ENCODE measurements around the gene TXNDC11.

Gene TXNDC11

DNA sequence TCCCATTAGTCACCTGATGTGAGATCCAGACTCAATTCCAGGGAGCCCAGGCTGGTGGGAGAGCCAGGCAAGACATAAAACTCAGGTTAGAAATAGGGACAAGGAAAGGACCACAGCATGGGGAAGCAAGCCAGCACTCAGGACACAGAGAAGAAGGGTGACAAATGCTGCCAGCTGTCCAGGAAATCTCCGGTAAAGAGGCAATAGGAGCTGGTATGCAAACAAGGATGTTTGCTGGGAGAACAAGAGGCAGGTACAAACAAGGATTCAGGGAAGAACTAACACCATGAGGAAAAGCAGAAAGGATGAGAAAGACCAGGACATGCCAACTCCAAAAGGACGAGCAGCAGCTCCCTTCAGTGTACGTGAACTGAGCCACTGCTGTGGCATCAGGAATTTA, 10.2 kb upstream of the TXNDC11 start:
- peak; percentile 27 to 66 for DNase-seq

DNA sequence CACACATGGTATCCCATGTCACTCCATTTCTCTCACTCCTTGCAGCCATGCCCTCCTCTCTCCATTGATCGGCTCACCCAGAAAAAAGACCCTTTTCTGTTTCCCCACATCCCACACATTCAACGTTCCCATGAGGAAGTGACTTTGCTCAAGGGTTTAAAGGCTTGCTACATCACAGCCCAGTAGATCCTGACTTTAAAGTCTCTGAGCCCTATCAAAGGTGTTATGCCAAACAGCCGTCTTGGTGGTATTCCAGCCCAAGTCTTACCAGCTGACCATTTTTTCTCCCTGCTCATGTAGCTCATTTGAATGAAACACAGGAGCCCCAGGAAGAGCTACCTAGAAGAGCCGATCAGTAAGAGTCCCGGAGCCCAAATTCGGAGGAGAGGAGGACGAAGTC, 7.4 kb upstream of the TXNDC11 start:
- no peak for DNase-seq

DNA sequence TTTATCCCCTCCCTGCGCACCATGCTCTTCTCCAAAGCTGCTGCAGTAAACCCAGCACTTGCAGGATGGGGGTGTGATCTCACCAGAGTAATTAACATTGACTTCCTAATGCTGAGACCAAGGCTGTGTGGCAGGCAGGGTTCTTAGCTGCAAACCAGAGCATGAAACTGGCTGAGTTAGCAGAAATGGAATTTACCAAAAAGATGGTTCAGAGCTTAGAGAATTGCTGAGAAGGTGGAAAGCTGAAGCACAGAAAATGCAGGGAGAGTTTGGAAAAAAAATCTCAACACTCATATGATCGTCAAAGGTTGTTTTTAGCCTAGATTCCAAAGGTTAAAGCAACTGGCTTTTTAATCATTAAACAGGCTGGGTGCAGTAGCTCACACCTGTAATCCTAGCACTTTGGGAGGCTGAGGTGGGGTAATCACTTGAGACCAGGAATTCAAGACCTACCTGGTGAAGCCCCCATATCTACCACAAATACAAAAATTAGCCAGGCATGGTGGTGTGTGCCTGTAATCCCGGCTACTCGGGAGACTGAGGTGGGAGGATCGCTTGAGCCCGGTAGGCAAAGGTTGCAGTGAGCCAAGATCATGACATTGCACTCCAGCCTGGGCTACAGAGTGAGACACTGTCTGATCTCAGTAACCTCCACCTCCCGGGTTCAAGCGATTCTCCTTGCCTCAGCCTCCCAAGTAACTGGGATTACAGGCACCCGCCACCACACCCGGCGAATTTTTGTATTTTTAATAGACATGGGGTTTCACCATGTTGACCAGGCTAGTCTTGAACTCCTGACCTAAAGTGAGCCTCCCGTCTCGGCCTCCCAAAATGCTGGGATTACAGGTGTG, 6.0 kb upstream of the TXNDC11 start:
- no peak for DNase-seq

DNA sequence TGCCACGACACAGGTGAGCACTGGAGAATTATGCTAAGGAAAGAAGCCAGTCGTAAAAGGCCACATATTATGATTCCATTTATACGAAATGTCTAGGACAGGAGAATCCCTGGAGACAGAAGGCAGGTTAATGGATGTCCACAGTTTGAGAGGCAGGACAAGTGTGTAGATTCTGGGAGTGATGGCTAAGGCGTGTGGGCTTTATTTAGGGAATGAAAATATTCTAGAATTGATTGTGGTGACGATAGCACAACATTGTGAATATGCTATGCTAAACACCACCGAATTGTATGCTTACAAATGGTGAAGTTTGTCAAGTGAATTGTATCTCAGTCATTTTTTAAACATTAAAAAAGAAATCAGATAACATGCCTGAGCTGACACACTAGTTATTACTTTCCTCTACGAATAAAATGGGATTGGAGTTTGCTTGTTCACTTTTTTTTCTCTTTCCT, 5.3 kb upstream of the TXNDC11 start:
- no peak for DNase-seq

DNA sequence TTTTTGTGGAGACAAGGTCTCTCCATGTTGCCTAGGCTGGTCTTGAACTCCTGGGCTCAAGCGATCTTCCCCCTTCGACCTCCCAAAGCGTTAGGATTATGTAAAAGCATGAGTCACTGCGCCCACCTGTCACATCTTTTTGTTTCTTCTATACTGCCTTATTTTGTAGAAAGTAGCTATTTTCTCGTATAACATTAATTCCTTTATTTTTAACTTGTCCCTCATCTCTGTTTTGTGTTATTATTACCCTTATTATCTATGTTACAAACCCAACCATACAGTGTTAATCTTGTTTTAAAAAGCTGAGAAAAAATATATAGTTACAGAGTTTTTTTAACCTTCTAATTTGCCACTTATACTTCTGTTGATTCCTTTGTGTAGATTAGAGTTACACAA, 1.4 kb upstream of the TXNDC11 start:
- peak; percentile 10 to 35 for DNase-seq

DNA sequence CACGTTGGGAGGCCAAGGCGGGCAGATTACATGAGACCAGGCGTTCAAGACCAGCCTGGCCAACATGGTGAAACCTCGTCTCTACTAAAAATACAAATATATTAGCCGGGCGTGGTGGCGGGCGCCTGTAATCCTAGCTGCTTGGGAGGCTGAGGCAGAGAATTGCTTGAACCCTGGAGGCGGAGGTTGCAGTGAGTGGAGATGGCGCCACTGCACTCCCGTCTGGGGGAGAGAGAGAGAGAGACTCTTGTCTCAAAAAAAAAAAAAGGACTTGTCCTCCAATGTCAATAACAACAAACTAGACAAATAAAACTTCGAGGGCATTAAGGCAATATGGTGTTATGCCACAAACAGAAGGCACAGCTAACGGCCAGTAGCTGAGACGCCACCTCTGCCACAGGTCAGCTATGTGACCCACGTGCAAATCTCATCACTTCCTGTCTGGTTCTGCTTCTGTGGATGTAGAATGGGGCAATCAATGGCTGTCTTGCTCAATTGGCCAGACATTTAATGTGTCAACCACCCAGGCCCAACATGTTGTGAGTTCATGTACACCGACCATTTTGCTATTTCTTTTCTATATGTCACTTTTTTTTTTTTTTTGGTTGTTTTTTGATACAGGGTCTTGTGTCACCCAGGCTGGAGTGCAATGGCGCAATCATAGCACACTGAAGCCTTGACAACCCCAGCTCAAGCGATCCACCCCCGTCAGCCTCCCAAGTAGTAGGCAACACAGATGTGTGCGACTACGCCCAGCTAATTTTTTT, 834 bp upstream of the TXNDC11 start:
- DNase-seq, result peak in 1 of 2 experiments; percentile 36

DNA sequence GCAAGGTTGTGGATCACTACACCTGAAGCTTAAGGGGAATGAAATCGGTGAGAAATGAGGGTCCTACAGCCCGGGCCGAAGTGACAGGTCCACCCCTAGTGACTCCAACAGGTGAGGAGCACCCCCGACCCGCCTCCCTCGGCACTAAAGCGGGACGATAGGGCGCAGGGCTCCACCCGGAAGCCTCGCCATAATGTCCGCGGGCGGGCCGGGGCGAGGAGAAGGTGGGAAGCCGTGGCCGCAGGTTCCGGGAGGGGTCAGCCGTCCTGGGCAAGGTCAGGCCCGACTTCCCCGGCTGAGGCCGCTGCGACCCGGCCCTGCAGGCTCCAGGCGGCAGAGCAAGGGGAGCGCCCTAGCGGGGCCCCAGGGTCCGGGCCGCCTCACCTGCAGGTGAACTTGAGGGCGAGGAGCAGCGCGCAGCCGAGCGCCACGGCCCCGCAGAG, 543 bp downstream of the TXNDC11 start:
- DNase-seq, result peak in 1 of 2 experiments; percentile 41

DNA sequence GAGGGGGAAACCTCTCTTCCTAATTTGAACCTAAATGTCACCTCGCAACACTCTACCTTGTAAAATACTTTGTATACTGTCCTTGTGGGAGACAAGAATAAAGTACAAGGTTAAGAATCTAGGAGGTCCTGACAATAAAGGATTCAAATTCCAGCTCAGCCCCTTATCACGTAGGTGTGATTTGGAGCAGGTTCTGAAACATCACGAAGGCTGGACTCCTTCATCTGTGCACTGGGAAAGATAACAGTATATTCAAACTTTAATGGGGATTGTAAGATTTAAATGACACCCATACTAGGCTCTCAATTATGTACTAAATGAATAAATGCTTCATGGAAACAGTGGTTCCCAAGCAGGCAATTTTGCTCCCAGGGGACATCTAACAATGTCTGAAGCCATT, 2.1 kb downstream of the TXNDC11 start:
- no peak for DNase-seq

DNA sequence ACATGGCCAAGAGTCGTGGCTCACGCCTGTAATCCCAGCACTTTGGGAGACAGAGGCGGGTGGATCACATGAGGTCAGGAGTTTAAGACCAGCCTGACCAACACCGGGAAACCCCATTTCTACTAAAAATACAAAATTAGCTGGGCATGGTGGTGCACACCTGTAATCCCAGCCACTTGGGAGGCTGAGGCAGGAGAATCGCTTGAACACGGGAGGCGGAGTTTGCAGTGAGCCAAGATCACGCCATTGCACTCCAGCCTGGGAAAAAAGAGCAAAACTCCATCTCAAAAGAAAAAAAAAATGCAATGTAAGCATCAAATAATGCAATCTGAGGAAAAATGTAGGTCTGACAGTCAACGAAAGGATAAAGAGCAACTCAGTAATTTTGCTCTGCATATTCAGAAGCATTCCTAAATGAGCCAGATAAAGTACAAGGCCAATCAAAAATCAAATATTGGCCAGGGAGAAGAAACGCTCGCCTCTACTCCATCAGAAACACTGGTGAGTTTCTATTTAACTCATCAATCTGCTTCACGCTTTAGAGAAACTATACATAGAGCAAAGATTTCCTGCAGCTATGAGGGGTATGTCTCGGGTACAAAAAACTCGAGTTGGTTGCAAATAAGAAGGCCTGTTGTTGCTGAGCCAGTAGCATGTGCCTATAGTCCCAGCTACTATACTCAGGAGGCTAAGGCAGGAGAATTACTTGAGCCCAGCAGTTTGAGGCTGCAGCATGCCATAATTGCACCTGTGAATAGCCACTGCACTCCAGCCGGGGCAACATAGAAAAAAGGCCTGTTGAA, 3.7 kb downstream of the TXNDC11 start:
- DNase-seq, result no peak

DNA sequence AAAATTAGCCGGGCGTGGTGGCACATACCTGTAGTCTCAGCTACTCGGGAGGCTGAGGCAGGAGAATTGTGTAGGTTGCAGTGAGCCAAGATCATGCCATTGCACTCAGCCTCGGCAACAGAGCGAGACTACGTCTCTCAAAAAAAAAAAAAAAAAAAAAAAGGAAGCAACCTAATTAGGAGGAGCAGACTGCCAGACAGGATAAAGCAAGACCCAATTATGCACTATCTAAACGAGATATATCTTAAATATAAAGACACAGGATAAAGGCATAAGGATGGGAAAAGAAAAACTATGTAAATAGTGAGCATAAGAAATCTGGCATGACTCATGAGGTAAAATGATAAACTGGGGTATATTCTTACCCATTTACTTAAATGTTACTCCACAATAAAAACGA, 4.9 kb downstream of the TXNDC11 start:
- no peak for DNase-seq

DNA sequence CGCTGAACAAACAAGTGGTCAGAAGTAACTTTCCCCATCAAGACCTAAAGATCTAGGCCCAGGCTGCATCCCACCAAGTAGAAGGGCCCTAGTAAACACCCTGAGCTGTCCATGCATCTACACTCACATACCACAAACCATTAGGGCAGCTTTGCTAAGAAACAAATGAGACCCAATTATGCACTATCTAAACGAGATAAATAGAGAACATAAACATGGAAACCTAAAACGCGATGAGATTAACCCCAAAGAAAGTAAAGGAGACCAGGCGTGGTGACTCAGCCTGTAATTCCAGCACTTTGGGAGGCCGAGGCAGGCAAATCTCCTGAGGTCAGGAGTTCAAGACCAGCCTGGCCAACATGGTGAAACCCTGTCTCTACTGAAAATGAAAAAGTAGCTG, 5.8 kb downstream of the TXNDC11 start:
- no peak for DNase-seq

DNA sequence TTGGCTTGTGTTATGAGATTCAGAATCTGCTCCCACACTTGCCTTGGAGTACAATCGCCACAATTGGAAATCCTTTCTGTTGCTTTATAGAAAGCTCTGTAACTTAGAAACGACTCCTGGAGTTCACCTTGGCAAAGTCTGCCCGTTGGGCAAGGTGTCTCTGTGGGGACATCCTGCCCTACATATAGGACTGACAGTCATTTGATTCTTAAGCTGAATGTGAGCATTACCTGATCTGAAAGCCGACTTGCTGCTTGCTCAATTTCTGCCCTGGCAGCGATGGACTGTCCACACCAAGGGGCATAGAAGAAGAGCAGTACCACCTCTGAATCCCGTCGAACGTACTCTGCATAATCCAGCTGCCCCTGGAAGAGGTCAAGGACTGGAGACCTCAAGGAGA, 6.9 kb downstream of the TXNDC11 start:
- DNase-seq, result no peak

DNA sequence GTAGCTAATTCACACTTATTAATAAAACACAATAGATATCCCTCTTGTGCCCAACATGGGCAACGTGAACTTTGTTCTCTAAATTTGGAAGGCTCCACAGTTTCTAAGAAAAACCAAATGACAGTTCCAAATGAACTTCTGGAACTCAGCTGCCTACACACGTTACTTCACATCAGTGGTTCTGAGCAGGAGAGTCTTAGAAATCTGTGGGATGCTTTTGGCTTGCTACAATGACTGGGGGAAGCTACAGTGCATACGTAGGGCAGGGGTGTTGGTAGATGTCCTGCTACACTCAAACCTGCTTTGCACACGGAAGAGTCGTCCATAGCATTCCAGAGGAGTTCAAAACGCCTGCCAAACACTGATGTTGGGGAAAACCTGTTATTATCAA, 8.0 kb downstream of the TXNDC11 start:
- no peak for DNase-seq

DNA sequence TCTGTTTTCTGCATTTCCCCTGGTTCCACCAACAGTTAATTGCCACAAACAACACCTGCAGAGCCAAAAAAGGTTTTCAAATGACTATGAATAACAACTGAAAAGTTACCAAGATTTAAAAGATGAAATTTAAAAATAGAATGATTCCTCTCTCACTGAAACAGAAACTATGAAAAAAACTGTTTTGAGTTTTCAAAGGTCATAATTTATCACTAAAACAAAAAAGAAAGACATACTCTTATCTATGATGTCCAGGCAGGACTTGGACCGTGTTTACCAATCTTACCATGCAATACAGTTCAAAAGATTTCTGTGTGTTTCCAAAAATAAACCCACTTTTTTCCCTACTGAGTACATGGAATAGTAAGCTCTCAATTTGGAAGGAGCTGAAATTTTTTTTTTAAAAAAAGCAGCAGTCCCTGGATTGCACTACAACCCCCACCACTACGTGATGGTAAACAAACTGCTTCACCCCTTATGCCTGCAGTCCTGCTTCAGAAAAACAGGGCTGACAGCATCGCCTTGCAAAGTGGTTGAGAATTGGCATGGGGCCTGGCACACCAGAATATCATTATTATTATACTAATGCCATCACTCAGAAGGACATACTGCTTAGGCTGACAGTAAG, 8.5 kb downstream of the TXNDC11 start:
- DNase-seq, result no peak

DNA sequence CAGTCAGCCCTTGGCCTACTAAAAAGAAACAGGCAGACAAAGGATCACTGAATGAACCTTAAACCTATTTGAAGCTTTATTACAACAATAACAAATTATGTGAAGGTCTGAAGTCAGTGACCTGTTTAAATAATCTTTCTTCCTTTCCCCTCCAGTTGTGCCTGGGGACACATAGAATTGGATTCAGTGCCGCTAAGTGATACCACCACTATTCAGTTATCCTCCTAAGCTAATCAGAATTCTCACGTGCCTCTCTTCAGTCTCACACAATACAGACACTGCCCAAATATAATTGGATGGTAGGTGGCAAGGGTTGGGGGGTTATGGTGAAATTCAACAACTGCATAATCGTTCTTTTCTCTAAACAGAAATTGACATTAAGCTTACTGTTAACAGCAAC, 11.4 kb downstream of the TXNDC11 start:
- no peak for DNase-seq

DNA sequence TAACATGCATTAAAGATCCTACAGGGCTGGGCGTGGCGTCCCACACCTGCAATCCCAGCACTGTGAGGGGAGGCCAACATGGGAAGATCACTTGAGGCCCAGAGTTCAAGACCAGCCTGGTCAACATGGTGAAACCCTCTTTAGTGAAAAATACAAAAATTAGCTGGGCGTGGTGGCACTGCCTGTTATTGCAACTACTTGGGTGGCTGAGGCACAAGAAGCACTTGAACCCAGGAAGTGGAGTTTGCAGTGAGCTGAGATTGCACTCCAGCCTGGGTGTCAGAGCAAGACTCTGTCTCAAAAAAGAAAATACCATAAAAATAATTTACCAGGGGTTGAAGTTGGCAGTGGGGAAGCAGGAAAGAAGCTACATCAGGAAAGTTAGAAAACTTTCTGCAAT, 12.9 kb downstream of the TXNDC11 start:
- DNase-seq, result no peak

DNA sequence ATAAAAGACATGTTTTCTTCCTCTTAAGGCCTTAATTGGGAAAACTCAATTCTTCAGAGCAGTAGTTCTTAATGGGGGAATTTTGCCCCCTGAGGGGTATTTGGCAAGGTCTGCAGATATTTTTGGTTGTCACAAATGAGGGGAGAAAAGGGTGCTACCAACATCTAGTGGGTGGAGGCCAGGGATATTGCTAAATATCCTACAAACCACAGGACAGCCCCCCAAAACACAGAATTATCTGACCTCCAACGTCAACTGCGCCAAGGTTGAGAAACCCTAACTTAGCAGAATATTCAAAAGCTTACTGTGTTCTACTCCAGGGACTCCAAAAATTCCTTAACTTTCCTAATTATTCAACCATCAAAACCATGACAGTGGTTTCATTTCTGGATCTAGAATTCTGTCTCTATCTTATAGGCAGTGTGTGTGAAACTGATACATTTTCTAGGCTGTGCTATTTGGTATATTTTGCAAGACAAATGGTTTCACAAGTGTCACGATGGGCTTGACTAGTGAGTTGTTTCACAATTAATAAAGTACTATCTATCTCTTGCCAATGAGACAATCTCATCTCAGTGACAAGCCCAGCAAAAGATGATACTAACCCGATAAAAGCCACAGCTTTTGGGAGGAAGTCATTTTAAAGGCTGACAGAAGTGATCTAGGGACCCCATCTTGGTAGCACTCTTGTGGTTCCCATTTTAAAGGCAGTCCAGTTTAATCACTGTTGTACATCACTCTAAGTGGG, 14.7 kb downstream of the TXNDC11 start:
- DNase-seq, result no peak

DNA sequence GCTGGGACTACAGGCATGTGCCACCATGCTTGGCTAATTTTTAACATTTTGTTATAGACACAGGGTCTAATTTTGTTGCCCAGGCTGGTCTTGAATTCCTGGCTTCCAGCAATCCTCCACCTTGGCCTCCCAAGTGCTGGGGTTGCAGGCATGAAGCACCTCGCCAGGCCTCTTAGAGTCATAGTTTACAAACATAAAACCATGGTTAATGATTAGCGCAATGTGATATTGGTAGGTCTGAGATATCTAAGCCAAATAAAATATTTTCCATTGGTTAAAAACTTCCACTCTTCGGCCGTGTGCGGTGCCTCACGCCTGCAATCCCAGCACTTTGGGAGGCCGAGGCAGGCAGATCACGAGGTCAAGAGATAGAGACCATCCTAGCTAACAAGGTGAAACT, 16.6 kb downstream of the TXNDC11 start:
- no peak for DNase-seq

DNA sequence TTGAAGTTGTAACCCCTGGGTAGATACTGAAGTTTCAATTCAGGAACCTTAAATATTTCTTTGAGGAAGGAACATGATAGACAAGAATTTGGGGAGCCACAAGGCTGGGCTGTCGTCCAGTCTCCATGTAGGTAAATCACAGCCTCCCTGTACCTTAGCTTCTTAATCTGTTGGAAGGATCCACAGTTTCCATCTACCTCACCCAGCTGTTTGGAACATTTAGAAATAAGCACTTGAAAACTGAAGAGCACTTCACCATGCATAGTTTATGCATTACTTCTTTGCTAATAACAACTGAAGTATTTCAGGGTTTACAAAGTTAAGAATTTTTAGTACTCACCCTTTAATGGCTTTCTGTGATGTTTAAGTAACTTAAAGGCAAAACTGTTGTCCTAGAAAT, 17.2 kb downstream of the TXNDC11 start:
- DNase-seq, result peak; percentile 10 to 62

DNA sequence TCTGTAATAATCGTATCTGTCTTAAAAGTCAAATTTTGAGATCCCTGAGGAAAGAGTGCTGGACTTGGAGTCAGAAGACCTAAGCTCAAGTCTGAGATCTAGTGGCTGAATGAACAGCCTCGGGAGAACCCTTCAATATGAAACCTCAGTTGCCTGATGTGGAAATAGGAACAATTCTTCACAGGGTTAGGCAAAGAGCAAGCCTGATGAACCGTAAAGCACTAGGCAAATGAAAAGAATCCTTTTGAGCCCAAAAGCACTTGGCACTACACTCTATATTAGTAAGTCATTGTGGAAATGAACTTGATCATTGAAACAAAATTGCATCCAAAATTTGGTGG, 20.2 kb downstream of the TXNDC11 start:
- no peak for DNase-seq

DNA sequence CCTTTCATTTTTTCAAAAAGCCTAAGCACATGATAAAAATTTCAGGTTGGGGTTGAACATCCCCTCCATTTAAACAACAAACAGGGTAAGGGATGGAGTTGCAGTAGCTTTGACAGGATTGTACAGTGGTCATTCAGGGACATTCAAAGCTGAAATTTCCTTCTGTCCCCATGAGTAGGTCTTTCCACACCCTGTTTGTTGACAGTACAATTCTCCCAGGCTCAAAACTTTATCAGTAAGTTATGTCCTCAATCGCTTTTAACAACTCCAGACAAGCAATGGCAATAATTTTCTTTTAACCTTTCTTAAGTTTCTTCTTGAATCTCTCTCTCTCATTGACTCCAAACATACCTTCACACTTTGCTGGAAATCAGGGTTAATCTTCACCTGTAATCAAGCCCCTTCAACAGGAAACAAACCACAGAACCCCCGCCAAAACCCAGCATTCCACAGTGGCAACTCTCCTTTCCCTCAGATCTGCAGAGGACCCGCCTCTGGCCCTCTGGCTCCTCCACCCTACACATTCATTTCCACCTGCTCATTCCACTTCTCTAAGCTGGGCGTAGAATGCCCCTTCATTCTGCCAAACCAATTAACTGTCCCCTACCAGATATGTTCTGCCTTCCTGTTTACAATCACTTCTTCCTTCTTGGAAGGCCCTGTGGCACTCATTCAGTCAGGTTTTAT, 20.7 kb downstream of the TXNDC11 start:
- DNase-seq, result no peak

DNA sequence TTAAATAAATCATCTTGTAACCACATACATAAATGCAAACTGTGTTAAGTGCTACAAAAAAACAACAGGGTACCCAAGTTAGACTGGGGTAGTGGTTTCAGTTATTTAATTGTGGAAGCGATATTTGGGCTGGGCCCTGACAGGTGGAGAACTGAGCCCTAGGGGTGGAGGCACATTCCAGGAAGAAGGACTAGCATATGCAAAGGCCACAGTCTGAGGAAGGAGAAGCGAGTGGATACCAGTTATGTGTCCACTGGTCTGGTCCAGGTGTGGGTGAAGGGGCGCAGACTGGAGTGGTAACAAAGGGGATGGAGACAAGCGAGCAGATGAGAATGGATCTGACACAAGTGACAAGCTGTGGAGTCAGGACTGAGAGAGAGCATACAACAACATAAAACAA, 22.9 kb downstream of the TXNDC11 start:
- no peak for DNase-seq

Data from NCI-H524 (cell line).